Upper lobe of left lung (tissue), 6 donors: ENCODE measurements around the gene MID2. TPM values are rescaled to one million over a fixed set of nuclear protein-coding genes. Genes with fewer than 3 reads are reported as not detected.

Experiments
- ATAC-seq, 2 donors: fragments of 200-7000 bp; cut with Tn5 transposase; one replicate each; pipeline ENCODE4 v1.9.1; 2022; ENCODE audit warnings: mild to moderate bottlenecking in 2 of 2, moderate library complexity in 2 of 2; ENCODE audit not compliant: low FRiP score in 2 of 2
- DNase-seq, 2 donors: peaks; one replicate each; pipeline ENCODE4 v3.0.0-alpha.2; 2019 to 2020
- H3K27ac ChIP-seq, 4 donors: fragments of 200-600 bp; sonication (generic); one replicate each; pipeline ENCODE4 v1.5.1; 2016 to 2019
- H3K27me3 ChIP-seq, 4 donors: fragments of 200-600 bp; sonication (generic); one replicate each; pipeline ENCODE4 v1.5.1; 2017 to 2019
- H3K36me3 ChIP-seq, 4 donors: fragments of 200-600 bp; sonication (generic); one replicate each; pipeline ENCODE4 v1.5.1; 2016 to 2019
- H3K4me1 ChIP-seq, 4 donors: fragments of 200-600 bp; sonication (generic); one replicate each; pipeline ENCODE4 v1.5.1; 2018 to 2019
- H3K4me3 ChIP-seq, 4 donors: fragments of 200-600 bp; sonication (generic); one replicate each; pipeline ENCODE4 v1.5.1; 2017 to 2019; ENCODE audit warnings: mild to moderate bottlenecking in 2 of 4, moderate library complexity in 1 of 4
- H3K9me3 ChIP-seq, 4 donors: fragments of 200-600 bp; sonication (generic); one replicate each; pipeline ENCODE4 v1.5.1; 2018 to 2019
- CTCF ChIP-seq, 6 experiments: fragments of 450-650 bp in 4 of 6; fragments of 200-600 bp in 2 of 6; sonication (generic) in 2 of 6; IDR thresholded peaks; one replicate each; pipeline ENCODE4 v1.5.1; 2016 to 2019; ENCODE audit warnings: antibody characterized with exemption in 6 of 6
- EP300 ChIP-seq, 4 donors: sonication (generic); formaldehyde crosslinking; IDR thresholded peaks; one replicate each; pipeline ENCODE4 v1.5.1; 2017; ENCODE audit warnings: antibody characterized with exemption in 4 of 4, control low read depth in 2 of 4
- POLR2A ChIP-seq, 4 donors: fragments of 450-650 bp; IDR thresholded peaks; one replicate each; pipeline ENCODE4 v1.5.1; 2016 to 2017; ENCODE audit warnings: antibody characterized with exemption in 4 of 4, mild to moderate bottlenecking in 2 of 4
- POLR2AphosphoS5 ChIP-seq, 2 donors: sonication (generic); formaldehyde crosslinking; IDR thresholded peaks; one replicate each; pipeline ENCODE4 v1.5.1; 2017; ENCODE audit warnings: antibody characterized with exemption in 2 of 2
- WGBS, 2 donors: methylation state at CpG; one replicate each; pipeline ENCODE4 v1.1.5; 2017 to 2018; 5-methylcytosine and 5-hydroxymethylcytosine counted together
- total RNA-seq, 6 donors: library from RNA; depleted of rRNA in 4 of 6; stranded (reverse); fragments of >200 nt in 4 of 6; gene quantifications; one replicate each; pipeline versions ENCODE4 v1.1.0 to v1.2.1, GENCODE V29; 2016 to 2021
- donor health status: DM: no; HTN: no; CAD: no; lungs with moderate emphysema.
- donor health status: DM: no; HTN: yes; CAD: no; lungs with severe emphysema.

MID2 gene
- total RNA-seq, 6 donors from 2014 or later, result 12.7 to 21.2 (median 17.1) TPM

- no peak for TF ChIP-seq EP300 (IDR thresholded peaks at IDR 0.05)
- no peak for TF ChIP-seq POLR2A (IDR thresholded peaks at IDR 0.05)
- TF ChIP-seq CTCF (IDR thresholded peaks at IDR 0.05), result no peak
- no peak for TF ChIP-seq POLR2AphosphoS5 (IDR thresholded peaks at IDR 0.05)
- H3K27me3 ChIP-seq, result no peaks in the 10 kb centered on the region
- DNase-seq, result no peak
- no peak for ATAC-seq
- H3K27ac ChIP-seq, result no peak overlapping the region
- peaks cover 0 to 4% (median 0%) of the 10 kb centered on the region in 4 donors for H3K36me3 ChIP-seq
- WGBS, 2 donors, result 57 to 64% methylated on average over 6 of the region's 6 CpGs
- H3K4me3 ChIP-seq, result no peak overlapping the region
- no peaks in the 10 kb centered on the region for H3K4me1 ChIP-seq
- H3K9me3 ChIP-seq, result no peaks in the 10 kb centered on the region
These were observed 17.2 kb downstream of the MID2 start for GRCh38 chrX:107842715-107843400.

- Histone ChIP-seq H3K36me3 (peaks cover 0 to 4% (median 0%) of the 10 kb centered on the region in 4 donors), H3K27me3 (no peaks in the 10 kb centered on the region), H3K4me1 (no peaks in the 10 kb centered on the region), H3K9me3 (no peaks in the 10 kb centered on the region), H3K27ac (no peak overlapping the region), H3K4me3 (no peak overlapping the region)
- no peak for DNase-seq
- TF ChIP-seq EP300 (IDR thresholded peaks at IDR 0.05), result no peak
- no peak for TF ChIP-seq POLR2A (IDR thresholded peaks at IDR 0.05)
- no peak for TF ChIP-seq POLR2AphosphoS5 (IDR thresholded peaks at IDR 0.05)
- TF ChIP-seq CTCF (IDR thresholded peaks at IDR 0.05), result no peak
- ATAC-seq, result no peak
- WGBS, 2 donors, result 45 to 50% methylated on average over 1 of the region's 1 CpG
These were observed 20.0 kb downstream of the MID2 start for GRCh38 chrX:107845625-107846024.

GRCh38 chrX:107848591-107848990 is 22.9 kb downstream of the MID2 start:
- WGBS, 2 donors, result 56 to 79% methylated on average over 2 of the region's 2 CpGs
- H3K4me3 ChIP-seq, result no peak overlapping the region
- no peak overlapping the region for H3K27ac ChIP-seq
- H3K9me3 ChIP-seq, result no peaks in the 10 kb centered on the region
- no peaks in the 10 kb centered on the region for H3K36me3 ChIP-seq
- TF ChIP-seq CTCF (IDR thresholded peaks at IDR 0.05), result no peak
- TF ChIP-seq EP300 (IDR thresholded peaks at IDR 0.05), result no peak
- TF ChIP-seq POLR2A (IDR thresholded peaks at IDR 0.05), result no peak
- no peak for TF ChIP-seq POLR2AphosphoS5 (IDR thresholded peaks at IDR 0.05)
- H3K4me1 ChIP-seq, result no peaks in the 10 kb centered on the region
- no peak for ATAC-seq
- no peaks in the 10 kb centered on the region for H3K27me3 ChIP-seq
- DNase-seq, result no peak

- 37 to 44% methylated on average over 5 of the region's 5 CpGs for WGBS, 2 donors
- peak overlapping the region in 1 of 4 donors; percentile 7 for H3K27ac ChIP-seq
- DNase-seq, result no peak
- no peak overlapping the region for H3K4me3 ChIP-seq
- no peaks in the 10 kb centered on the region for H3K9me3 ChIP-seq
- H3K4me1 ChIP-seq, result no peaks in the 10 kb centered on the region
- no peak for ATAC-seq
- H3K27me3 ChIP-seq, result no peaks in the 10 kb centered on the region
- no peak for TF ChIP-seq EP300 (IDR thresholded peaks at IDR 0.05)
- no peaks in the 10 kb centered on the region for H3K36me3 ChIP-seq
These were observed 24.2 kb downstream of the MID2 start for GRCh38 chrX:107849747-107850421.

GRCh38 chrX:107850422-107850765 is 24.7 kb downstream of the MID2 start:
- 64 to 76% methylated on average over 2 of the region's 2 CpGs for WGBS, 2 donors

More at GRCh38 chrX:107850422-107850765, 24.7 kb downstream of the MID2 start:
- H3K9me3 ChIP-seq, result no peaks in the 10 kb centered on the region
- H3K27me3 ChIP-seq, result no peaks in the 10 kb centered on the region
- H3K4me3 ChIP-seq, result no peak overlapping the region
- DNase-seq (no peak), ATAC-seq (no peak)
- no peaks in the 10 kb centered on the region for H3K36me3 ChIP-seq
- TF ChIP-seq CTCF (IDR thresholded peaks at IDR 0.05) (no peak), POLR2AphosphoS5 (IDR thresholded peaks at IDR 0.05) (no peak), EP300 (IDR thresholded peaks at IDR 0.05) (no peak), POLR2A (IDR thresholded peaks at IDR 0.05) (no peak)
- H3K27ac ChIP-seq, result no peak overlapping the region
- no peaks in the 10 kb centered on the region for H3K4me1 ChIP-seq
